ENCODE results near the gene CRYGN.

Gene CRYGN

GRCh38 chr7:151380199-151381097 is 59.5 kb downstream of the CRYGN start:
- no peak for DNase-seq (ENCODE audit: low read depth in 4 of 4, low spot score in 1 of 4)

- no peak for DNase-seq (ENCODE audit: low read depth in 4 of 4, low spot score in 1 of 4)
These were observed 60.3 kb downstream of the CRYGN start for GRCh38 chr7:151379534-151380198.

GRCh38 chr7:151379193-151379520 is 60.8 kb downstream of the CRYGN start:
- no peak for DNase-seq (ENCODE audit: low read depth in 4 of 4, low spot score in 1 of 4)
